ENCODE results near the gene TMEM121. TPM values are rescaled to one million over a fixed set of nuclear protein-coding genes. Genes with fewer than 3 reads are reported as not detected.

The TMEM121 gene
- total RNA-seq, 1 experiment from 2014 or later = 33.6 TPM

GRCh38 chr14:105497671-105498429 is 28.5 kb upstream of the TMEM121 start:
- H3K27ac ChIP-seq (ENCODE audit: low read length) = no peak overlapping the region
- POLR2A ChIA-PET (ENCODE audit: unreplicated experiment) = no interaction called here
- no peak overlapping the region for H3K4me3 ChIP-seq (ENCODE audit: low read length)
- TF ChIP-seq EZH2 (IDR thresholded peaks at IDR 0.05; ENCODE audit: low read length, unreplicated experiment) = no peak
- no peak for TF ChIP-seq EZH2phosphoT487 (IDR thresholded peaks at IDR 0.05; ENCODE audit: borderline replicate concordance, low read length)
- TF ChIP-seq CTCF (conservative IDR thresholded peaks at IDR 0.05; ENCODE audit: low read depth, low read length) = no peak
- H3K9ac ChIP-seq (ENCODE audit: low read length) = no peak overlapping the region
- DNase-seq = no peak
- H2AFZ ChIP-seq (ENCODE audit: low read length) = no peak overlapping the region
- H3F3A ChIP-seq (ENCODE audit: low read length, unreplicated experiment) = no peaks in the 10 kb centered on the region
- no peaks in the 10 kb centered on the region for H4K20me1 ChIP-seq (ENCODE audit: low read length)
- no peaks in the 10 kb centered on the region for H3K9me2 ChIP-seq (replicated peaks; ENCODE audit: low read length)
- no peak for ATAC-seq
- H3K4me1 ChIP-seq (ENCODE audit: insufficient read depth, low read length) = no peaks in the 10 kb centered on the region
- H3K4me2 ChIP-seq (ENCODE audit: low read length) = no peak overlapping the region
- no TSS peak for BruUV-seq (replicated peaks)
- H3K36me3 ChIP-seq (ENCODE audit: low read depth, low read length) = no peaks in the 10 kb centered on the region
- H3K79me2 ChIP-seq (ENCODE audit: low read length) = 0 out of 2 replicates have a peak, but pooled peaks cover under 1% of the 10 kb centered on the region
- CTCF ChIA-PET = no interaction called here
- no peaks in the 10 kb centered on the region for H3K27me3 ChIP-seq (ENCODE audit: low read length)
- intact Hi-C loops (cut with micrococcal nuclease) = no loop called here
- H3K9me3 ChIP-seq (ENCODE audit: low read length) = no peaks in the 10 kb centered on the region

GRCh38 chr14:105498430-105499255 is 27.7 kb upstream of the TMEM121 start:
- Histone ChIP-seq H3K36me3 (ENCODE audit: low read depth, low read length) (no peaks in the 10 kb centered on the region), H3K9ac (ENCODE audit: low read length) (no peak overlapping the region), H3K9me3 (ENCODE audit: low read length) (no peaks in the 10 kb centered on the region), H2AFZ (ENCODE audit: low read length) (no peak overlapping the region), H3K4me1 (ENCODE audit: insufficient read depth, low read length) (no peaks in the 10 kb centered on the region), H3K9me2 (replicated peaks; ENCODE audit: low read length) (no peaks in the 10 kb centered on the region), H3K79me2 (ENCODE audit: low read length) (no peaks in the 10 kb centered on the region), H3F3A (ENCODE audit: low read length, unreplicated experiment) (no peaks in the 10 kb centered on the region), H3K4me2 (ENCODE audit: low read length) (no peak overlapping the region), H4K20me1 (ENCODE audit: low read length) (no peaks in the 10 kb centered on the region), H3K4me3 (ENCODE audit: low read length) (no peak overlapping the region), H3K27me3 (ENCODE audit: low read length) (no peaks in the 10 kb centered on the region), H3K27ac (ENCODE audit: low read length) (no peak overlapping the region)
- intact Hi-C loops (cut with micrococcal nuclease) = no loop called here
- ATAC-seq = no peak
- no peak for DNase-seq
- BruUV-seq (replicated peaks) = no TSS peak
- TF ChIP-seq EZH2phosphoT487 (IDR thresholded peaks at IDR 0.05; ENCODE audit: borderline replicate concordance, low read length) = no peak
- POLR2A ChIA-PET (ENCODE audit: unreplicated experiment) = no interaction called here
- CTCF ChIA-PET = no interaction called here

- no peak for ATAC-seq
These were observed 26.9 kb upstream of the TMEM121 start for GRCh38 chr14:105499256-105500035.

More at GRCh38 chr14:105499256-105500035, 26.9 kb upstream of the TMEM121 start:
- intact Hi-C loops (cut with micrococcal nuclease) = no loop called here
- CTCF ChIA-PET = no interaction called here
- BruUV-seq (replicated peaks) = no TSS peak
- H2AFZ ChIP-seq (ENCODE audit: low read length) = no peak overlapping the region
- no peaks in the 10 kb centered on the region for H3K4me1 ChIP-seq (ENCODE audit: insufficient read depth, low read length)
- H3K79me2 ChIP-seq (ENCODE audit: low read length) = no peaks in the 10 kb centered on the region
- DNase-seq = no peak
- no peaks in the 10 kb centered on the region for H3K9me3 ChIP-seq (ENCODE audit: low read length)
- H3K27me3 ChIP-seq (ENCODE audit: low read length) = no peaks in the 10 kb centered on the region
- H4K20me1 ChIP-seq (ENCODE audit: low read length) = no peaks in the 10 kb centered on the region
- no peaks in the 10 kb centered on the region for H3K9me2 ChIP-seq (replicated peaks; ENCODE audit: low read length)
- H3K4me2 ChIP-seq (ENCODE audit: low read length) = no peak overlapping the region
- H3K4me3 ChIP-seq (ENCODE audit: low read length) = no peak overlapping the region
- no peaks in the 10 kb centered on the region for H3K36me3 ChIP-seq (ENCODE audit: low read depth, low read length)
- POLR2A ChIA-PET (ENCODE audit: unreplicated experiment) = no interaction called here
- H3K9ac ChIP-seq (ENCODE audit: low read length) = no peak overlapping the region
- no peak for TF ChIP-seq EZH2phosphoT487 (IDR thresholded peaks at IDR 0.05; ENCODE audit: borderline replicate concordance, low read length)
- no peak for TF ChIP-seq CTCF (conservative IDR thresholded peaks at IDR 0.05; ENCODE audit: low read depth, low read length)
- TF ChIP-seq EZH2 (IDR thresholded peaks at IDR 0.05; ENCODE audit: low read length, unreplicated experiment) = no peak
- H3F3A ChIP-seq (ENCODE audit: low read length, unreplicated experiment) = no peaks in the 10 kb centered on the region
- no peak overlapping the region for H3K27ac ChIP-seq (ENCODE audit: low read length)

Data from PC-3 (cell line).